GM12864 (cell line): ENCODE data around the gene NUDCD2.

ENCODE experiments used
- DNase-seq: peaks from one replicate; pipeline ENCODE4 v3.0.0-alpha.2; 2011; ENCODE audit warnings: low read depth
- H3K4me3 ChIP-seq: 2 replicates; pipeline ENCODE4 v1.5.1; 2011; ENCODE audit warnings: mild to moderate bottlenecking, low read depth, low read length, control low read depth
- CTCF ChIP-seq: IDR thresholded peaks from 2 replicates; pipeline ENCODE4 v1.5.1; 2011; ENCODE audit warnings: low read depth, mild to moderate bottlenecking, moderate library complexity, low read length, control low read depth, inconsistent platforms; ENCODE audit errors: missing control alignments

The NUDCD2 gene

GRCh38 chr5:163496286-163496685, 36.4 kb upstream of the NUDCD2 start:
- DNase-seq = no peak
- no peak overlapping the region for H3K4me3 ChIP-seq
- TF ChIP-seq CTCF = no peak

DNA sequence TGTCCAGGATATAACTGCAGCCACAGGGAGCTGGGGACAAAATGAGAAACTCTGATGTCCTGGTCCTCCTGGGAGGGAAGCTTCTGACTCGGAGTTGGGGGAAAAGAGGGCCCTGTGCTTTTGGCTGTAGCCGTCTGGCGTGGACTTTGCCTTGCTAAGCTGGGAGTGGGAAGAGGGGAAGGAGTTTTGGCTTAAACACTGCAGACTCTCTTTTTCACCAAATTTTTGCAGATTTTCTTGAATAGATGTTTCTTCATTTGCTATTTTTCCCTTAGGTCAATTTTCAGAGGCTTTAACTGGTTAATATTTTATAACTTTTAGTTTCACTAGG, 29.8 kb upstream of the NUDCD2 start:
- DNase-seq = no peak
- TF ChIP-seq CTCF = no peak
- H3K4me3 ChIP-seq = no peak overlapping the region

GRCh38 chr5:163489055-163489744, 29.3 kb upstream of the NUDCD2 start:
- H3K4me3 ChIP-seq = no peak overlapping the region
- TF ChIP-seq CTCF = peak; percentile 26
- DNase-seq = no peak

DNA sequence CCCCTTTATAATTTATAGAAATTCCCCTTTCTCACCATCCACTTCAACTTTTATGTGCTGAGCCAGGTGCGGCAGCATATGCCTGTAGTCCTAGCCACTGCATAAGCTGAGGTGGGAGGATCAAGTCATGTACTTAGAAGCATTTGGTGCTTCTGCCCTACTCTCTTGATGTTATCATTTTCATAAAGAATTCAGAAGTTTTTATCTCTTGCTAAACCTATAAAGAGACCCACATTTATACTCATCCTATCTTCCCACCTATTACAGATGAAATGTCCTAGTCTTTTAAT, 19.0 kb upstream of the NUDCD2 start:
- H3K4me3 ChIP-seq = no peak overlapping the region
- no peak for DNase-seq
- TF ChIP-seq CTCF = no peak

DNA sequence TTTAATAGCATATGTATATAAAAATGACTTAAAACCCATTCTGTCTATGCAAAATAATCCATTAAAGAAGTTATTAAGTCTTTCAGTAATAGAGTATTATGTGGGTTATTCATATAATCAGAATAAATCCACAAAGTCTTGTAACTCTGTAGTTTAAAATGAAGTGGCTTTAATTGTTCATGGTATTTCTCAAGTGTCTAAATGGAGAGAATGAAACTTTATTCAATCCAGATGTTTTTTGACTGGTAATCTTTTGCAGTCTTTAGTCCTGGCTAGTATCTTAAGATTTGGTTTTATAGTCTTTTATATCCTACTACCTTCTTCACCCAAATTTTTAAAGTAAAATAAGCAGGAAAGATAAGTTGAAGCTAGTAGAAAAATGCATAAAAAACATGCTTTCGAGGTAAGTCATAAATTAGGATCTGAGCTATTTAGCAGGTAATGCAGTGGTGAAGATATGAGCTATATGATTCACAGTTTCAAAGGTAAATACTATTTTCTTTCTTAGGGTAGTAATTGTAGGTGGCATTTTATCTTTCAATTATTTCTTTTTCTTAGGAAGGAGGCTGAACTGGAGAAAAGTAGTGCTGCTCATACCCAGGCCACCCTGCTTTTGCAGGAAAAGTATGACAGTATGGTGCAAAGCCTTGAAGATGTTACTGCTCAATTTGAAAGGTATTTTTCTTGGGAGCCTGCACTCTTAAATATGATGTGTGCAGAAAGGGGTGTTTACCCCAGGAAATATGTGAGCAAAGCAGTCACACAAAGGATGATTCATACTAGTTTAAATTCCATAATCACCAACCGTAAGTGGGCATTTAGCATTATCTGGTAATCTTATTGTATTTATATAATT, 18.5 kb upstream of the NUDCD2 start:
- no peak overlapping the region for H3K4me3 ChIP-seq
- no peak for DNase-seq
- TF ChIP-seq CTCF = no peak

- no peak for TF ChIP-seq CTCF
- no peak overlapping the region for H3K4me3 ChIP-seq
- DNase-seq = no peak
Observed at GRCh38 chr5:163475411-163475810, 15.5 kb upstream of the NUDCD2 start.

GRCh38 chr5:163473635-163474243, 13.8 kb upstream of the NUDCD2 start:
- no peak for DNase-seq

More at GRCh38 chr5:163473635-163474243, 13.8 kb upstream of the NUDCD2 start:
- H3K4me3 ChIP-seq = no peak overlapping the region
- no peak for TF ChIP-seq CTCF
